ENCODE measurements around the gene ARPC1A. TPM values are rescaled to one million over a fixed set of nuclear protein-coding genes. Genes with fewer than 3 reads are reported as not detected.

ARPC1A gene
- total RNA-seq, 2 donors from 2014 or later = 150 to 154 TPM

DNA sequence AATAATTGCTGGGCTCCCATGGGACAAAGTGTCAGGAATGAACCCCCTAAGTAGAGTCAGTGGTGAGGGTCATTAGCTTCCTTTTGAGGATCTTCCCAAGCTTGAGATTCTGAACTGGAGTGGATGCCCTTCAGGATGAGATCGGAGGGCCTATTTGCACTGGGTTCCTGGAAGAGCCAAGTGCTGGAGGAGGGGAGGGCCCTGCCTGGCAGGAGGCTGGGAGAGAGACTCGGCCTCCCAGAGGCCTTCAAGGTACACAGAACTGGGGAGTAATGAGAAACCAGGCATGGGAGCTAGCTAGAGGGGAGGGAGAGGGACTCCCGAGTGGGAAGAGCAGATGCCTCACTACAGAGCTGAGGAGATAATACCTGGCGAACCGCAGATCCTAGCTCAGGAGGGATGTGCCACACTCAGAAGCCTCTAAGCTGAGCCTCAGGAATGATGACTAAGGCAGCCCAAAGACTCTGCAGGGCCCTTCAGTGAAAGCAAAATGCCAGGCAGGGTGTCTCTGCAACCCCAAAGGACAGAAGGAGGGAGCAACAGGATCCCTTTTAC lies 73.3 kb downstream of the ARPC1A start:
- no peak for DNase-seq
- peaks cover 93% of the 10 kb centered on the region for H3K36me3 ChIP-seq (ENCODE audit: control insufficient read depth, insufficient read depth, low read length)
- WGBS, 2 experiments (ENCODE audit: insufficient coverage in 1 of 2, insufficient read length in 1 of 2) = 91 to 95% methylated on average over 5 of the region's 5 CpGs

GRCh38 chr7:99399597-99399996 lies 73.9 kb downstream of the ARPC1A start:
- H3K36me3 Mint-ChIP-seq (ENCODE audit: low read depth) = peaks cover 72% of the 10 kb centered on the region
- no peak for TF ChIP-seq CTCF (conservative IDR thresholded peaks at IDR 0.05)

More for the DNA sequence above, 73.3 kb downstream of the ARPC1A start:
- no peak overlapping the region for H3K9ac ChIP-seq (ENCODE audit: extremely low read depth, low read length, poor library complexity, severe bottlenecking)
- H3K4me1 ChIP-seq (ENCODE audit: control insufficient read depth, insufficient read depth, low read length) = no peaks in the 10 kb centered on the region
- Mint-ChIP-seq H3K27me3 (ENCODE audit: insufficient read depth) (no peaks in the 10 kb centered on the region), H3K36me3 (ENCODE audit: low read depth) (peaks cover 71% of the 10 kb centered on the region), H3K4me1 (peaks cover under 1% of the 10 kb centered on the region), H3K4me3 (no peak overlapping the region), H3K9me3 (no peaks in the 10 kb centered on the region), H3K27ac (peak overlapping the region; percentile 17)
- no peak for TF ChIP-seq CTCF (conservative IDR thresholded peaks at IDR 0.05)
- H3K27me3 ChIP-seq (ENCODE audit: control insufficient read depth, insufficient read depth, low read length, poor library complexity, severe bottlenecking) = no peaks in the 10 kb centered on the region
- H3K9me3 ChIP-seq (ENCODE audit: control insufficient read depth, low read length) = no peaks in the 10 kb centered on the region
- H3K27ac ChIP-seq (ENCODE audit: low read depth, low read length) = no peak overlapping the region
- H3K4me3 ChIP-seq (ENCODE audit: low read length) = no peak overlapping the region

DNA sequence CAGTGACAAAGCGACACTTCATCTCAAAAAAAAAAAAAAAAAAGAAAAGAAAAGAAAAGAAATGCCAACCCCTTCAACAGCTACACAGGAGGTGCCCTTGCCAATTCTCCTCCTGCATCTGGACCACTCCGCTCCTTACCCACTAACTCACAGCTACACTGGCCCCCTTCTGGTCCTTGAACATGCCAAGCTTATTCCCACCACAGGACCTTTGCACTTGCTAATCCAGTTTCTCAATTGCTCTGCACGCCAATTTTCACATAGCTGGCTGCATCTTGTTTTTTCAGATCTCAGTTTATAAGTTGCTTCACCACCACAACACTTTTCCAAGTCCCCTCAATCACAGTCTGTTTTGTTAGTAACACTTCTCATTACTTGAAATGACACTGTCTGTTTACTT lies 77.2 kb downstream of the ARPC1A start:
- TF ChIP-seq CTCF (conservative IDR thresholded peaks at IDR 0.05) = no peak
- no peaks in the 10 kb centered on the region for H3K27me3 ChIP-seq (ENCODE audit: control insufficient read depth, insufficient read depth, low read length, poor library complexity, severe bottlenecking)
- no peak overlapping the region for H3K4me3 Mint-ChIP-seq
- no peaks in the 10 kb centered on the region for H3K9me3 ChIP-seq (ENCODE audit: control insufficient read depth, low read length)
- H3K9ac ChIP-seq (ENCODE audit: extremely low read depth, low read length, poor library complexity, severe bottlenecking) = no peak overlapping the region
- H3K4me3 ChIP-seq (ENCODE audit: low read length) = no peak overlapping the region
- peaks cover 54% of the 10 kb centered on the region for H3K36me3 Mint-ChIP-seq (ENCODE audit: low read depth)
- peaks cover 8% of the 10 kb centered on the region for H3K4me1 ChIP-seq (ENCODE audit: control insufficient read depth, insufficient read depth, low read length)
- no peaks in the 10 kb centered on the region for H3K27me3 Mint-ChIP-seq (ENCODE audit: insufficient read depth)
- no peak for DNase-seq
- no peaks in the 10 kb centered on the region for H3K9me3 Mint-ChIP-seq
- H3K27ac Mint-ChIP-seq = no peak overlapping the region
- H3K27ac ChIP-seq (ENCODE audit: low read depth, low read length) = no peak overlapping the region
- peaks cover 14% of the 10 kb centered on the region for H3K4me1 Mint-ChIP-seq
- H3K36me3 ChIP-seq (ENCODE audit: control insufficient read depth, insufficient read depth, low read length) = peaks cover 65% of the 10 kb centered on the region
- 97 to 100% methylated on average over 2 of the region's 3 CpGs for WGBS, 2 experiments (ENCODE audit: insufficient coverage in 1 of 2, insufficient read length in 1 of 2)

More at GRCh38 chr7:99399597-99399996, 73.9 kb downstream of the ARPC1A start:
- Mint-ChIP-seq H3K9me3 (no peaks in the 10 kb centered on the region), H3K4me3 (no peak overlapping the region), H3K27me3 (ENCODE audit: insufficient read depth) (no peaks in the 10 kb centered on the region), H3K27ac (no peak overlapping the region), H3K4me1 (no peaks in the 10 kb centered on the region)
- Histone ChIP-seq H3K27me3 (ENCODE audit: control insufficient read depth, insufficient read depth, low read length, poor library complexity, severe bottlenecking) (no peaks in the 10 kb centered on the region), H3K4me1 (ENCODE audit: control insufficient read depth, insufficient read depth, low read length) (no peaks in the 10 kb centered on the region), H3K27ac (ENCODE audit: low read depth, low read length) (no peak overlapping the region), H3K36me3 (ENCODE audit: control insufficient read depth, insufficient read depth, low read length) (peaks cover 92% of the 10 kb centered on the region), H3K9me3 (ENCODE audit: control insufficient read depth, low read length) (no peaks in the 10 kb centered on the region), H3K4me3 (ENCODE audit: low read length) (no peak overlapping the region), H3K9ac (ENCODE audit: extremely low read depth, low read length, poor library complexity, severe bottlenecking) (no peak overlapping the region)
- no peak for DNase-seq
- 92 to 100% methylated on average over 4 to 6 of the region's 6 CpGs for WGBS, 2 experiments (ENCODE audit: insufficient coverage in 1 of 2, insufficient read length in 1 of 2)
